Measurements from ENCODE around the gene STAG1.

DNA sequence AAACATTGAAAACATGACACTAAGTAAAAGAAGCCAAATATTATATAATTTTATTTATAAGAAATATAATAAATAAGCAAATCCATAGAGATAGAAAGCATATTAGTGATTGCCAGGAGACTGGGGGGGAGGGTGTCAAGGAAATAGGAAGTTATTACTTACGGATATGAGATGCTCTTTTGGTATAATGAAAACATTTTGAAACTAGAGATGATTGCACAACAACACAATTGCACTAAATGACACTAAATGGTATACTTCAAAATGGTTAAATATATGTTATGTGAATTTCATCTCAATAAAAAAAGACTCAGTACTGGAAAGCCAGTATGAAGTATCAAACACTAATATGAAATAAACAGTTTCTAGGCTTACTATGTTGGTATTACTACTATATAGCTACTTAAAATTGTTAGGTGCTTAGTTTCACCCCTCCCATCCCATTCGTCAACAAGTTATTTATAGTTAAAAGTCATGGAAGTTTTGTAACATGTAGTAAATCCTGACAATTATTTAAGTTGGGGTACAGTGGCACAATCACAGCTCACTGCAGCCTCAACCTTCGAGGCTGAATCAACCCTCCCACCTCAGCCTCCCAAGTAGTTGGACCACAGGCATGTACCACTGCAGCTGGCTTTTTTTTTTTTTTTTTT is 43.7 kb downstream of the STAG1 start:
- TF ChIP-seq, protein P1, sequence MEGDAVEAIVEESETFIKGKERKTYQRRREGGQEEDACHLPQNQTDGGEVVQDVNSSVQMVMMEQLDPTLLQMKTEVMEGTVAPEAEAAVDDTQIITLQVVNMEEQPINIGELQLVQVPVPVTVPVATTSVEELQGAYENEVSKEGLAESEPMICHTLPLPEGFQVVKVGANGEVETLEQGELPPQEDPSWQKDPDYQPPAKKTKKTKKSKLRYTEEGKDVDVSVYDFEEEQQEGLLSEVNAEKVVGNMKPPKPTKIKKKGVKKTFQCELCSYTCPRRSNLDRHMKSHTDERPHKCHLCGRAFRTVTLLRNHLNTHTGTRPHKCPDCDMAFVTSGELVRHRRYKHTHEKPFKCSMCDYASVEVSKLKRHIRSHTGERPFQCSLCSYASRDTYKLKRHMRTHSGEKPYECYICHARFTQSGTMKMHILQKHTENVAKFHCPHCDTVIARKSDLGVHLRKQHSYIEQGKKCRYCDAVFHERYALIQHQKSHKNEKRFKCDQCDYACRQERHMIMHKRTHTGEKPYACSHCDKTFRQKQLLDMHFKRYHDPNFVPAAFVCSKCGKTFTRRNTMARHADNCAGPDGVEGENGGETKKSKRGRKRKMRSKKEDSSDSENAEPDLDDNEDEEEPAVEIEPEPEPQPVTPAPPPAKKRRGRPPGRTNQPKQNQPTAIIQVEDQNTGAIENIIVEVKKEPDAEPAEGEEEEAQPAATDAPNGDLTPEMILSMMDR (IDR thresholded peaks at IDR 0.05), result no peak
- no peak for TF ChIP-seq POLR2A (IDR thresholded peaks at IDR 0.05)
